BLaER1 treated with 17β-estradiol and CSF1 and Interleukin-3, amounts not matched to agents 10 nM and 100 nM (cell line): ENCODE results near the gene MTUS2.
"Not testable (repeated sequence)": the region's sequence is repeated elsewhere in the genome, so short reads cannot be mapped to it uniquely, and the experiment has no call there.

ENCODE experiments used
- H3K27ac ChIP-seq, 11 experiments: shearing (Covaris generic); formaldehyde crosslinking; 2 replicates each; pipeline ENCODE4 v1.8.1; 2022
- H3K27me3 ChIP-seq, 11 experiments: shearing (Covaris generic); formaldehyde crosslinking; 2 replicates each; pipeline ENCODE4 v1.8.1; 2022
- H3K36me3 ChIP-seq, 11 experiments: shearing (Covaris generic); formaldehyde crosslinking; 2 replicates each; pipeline ENCODE4 v1.8.1; 2022
- H3K4me1 ChIP-seq, 10 experiments: shearing (Covaris generic); formaldehyde crosslinking; 2 replicates each; pipeline ENCODE4 v1.8.1; 2022
- H3K4me2 ChIP-seq, 11 experiments: shearing (Covaris generic); formaldehyde crosslinking; 2 replicates each; pipeline ENCODE4 v1.8.1; 2022
- H3K4me3 ChIP-seq, 10 experiments: shearing (Covaris generic); formaldehyde crosslinking; 2 replicates each; pipeline ENCODE4 v1.8.1; 2022
- H3K9ac ChIP-seq, 11 experiments: shearing (Covaris generic); formaldehyde crosslinking; 2 replicates each; pipeline ENCODE4 v1.8.1; 2022
- H3K9me3 ChIP-seq, 11 experiments: shearing (Covaris generic); formaldehyde crosslinking; replicated peaks in 1 of 11; 2 replicates each; pipeline ENCODE4 v1.8.1; 2022
- H4K20me1 ChIP-seq, 11 experiments: shearing (Covaris generic); formaldehyde crosslinking; 2 replicates each; pipeline ENCODE4 v1.8.1; 2022
- Cebpa-rat ChIP-seq, 11 experiments: shearing (Covaris generic); IDR thresholded peaks; 2 replicates each; pipeline ENCODE4 v1.8.1; 2022

MTUS2 gene

DNA sequence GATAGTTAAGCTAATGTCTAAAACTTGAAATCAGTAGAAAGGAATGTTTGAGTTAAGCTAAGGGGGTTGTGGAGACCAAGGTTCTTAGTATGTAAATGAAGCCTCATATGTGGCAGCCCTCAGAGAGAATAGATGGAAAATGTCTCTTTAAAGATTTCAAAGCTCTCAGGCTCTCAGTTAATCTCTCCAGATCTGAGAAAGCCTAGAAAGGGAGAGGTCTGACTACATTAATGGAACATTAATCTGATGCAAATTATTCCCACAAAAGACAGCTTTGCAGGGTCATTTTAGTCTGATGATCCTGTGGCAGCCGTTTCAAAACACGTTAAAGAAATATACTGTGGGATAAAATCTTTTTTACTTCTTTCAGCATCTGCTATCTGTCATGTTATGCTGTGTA is 508.4 kb downstream of the MTUS2 start:
- Histone ChIP-seq H4K20me1 (no peaks in the 10 kb centered on the region), H3K9me3 (peaks cover 0 to 10% (median 6%) of the 10 kb centered on the region in 11 experiments; a peak in 10 of 22 replicates), H3K9ac (no peak overlapping the region), H3K27ac (no peak overlapping the region), H3K4me2 (no peak overlapping the region), H3K36me3 (no peaks in the 10 kb centered on the region), H3K27me3 (no peaks in the 10 kb centered on the region), H3K4me3 (no peak overlapping the region), H3K4me1 (no peaks in the 10 kb centered on the region)
- TF ChIP-seq Cebpa-rat (IDR thresholded peaks at IDR 0.05), result no peak

GRCh38 chr13:29336356-29336755 is 516.2 kb downstream of the MTUS2 start:
- H3K4me3 ChIP-seq, result no peak overlapping the region
- no peak overlapping the region for H3K9ac ChIP-seq
- H3K27ac ChIP-seq, result no peak overlapping the region
- no peak overlapping the region for H3K4me2 ChIP-seq
- no peaks in the 10 kb centered on the region for H3K4me1 ChIP-seq
- no peaks in the 10 kb centered on the region for H3K36me3 ChIP-seq
- no peaks in the 10 kb centered on the region for H3K27me3 ChIP-seq
- TF ChIP-seq Cebpa-rat (IDR thresholded peaks at IDR 0.05), result no peak
- H3K9me3 ChIP-seq, result peaks cover 23 to 60% (median 43%) of the 10 kb centered on the region in 11 experiments
- H4K20me1 ChIP-seq, result no peaks in the 10 kb centered on the region

DNA sequence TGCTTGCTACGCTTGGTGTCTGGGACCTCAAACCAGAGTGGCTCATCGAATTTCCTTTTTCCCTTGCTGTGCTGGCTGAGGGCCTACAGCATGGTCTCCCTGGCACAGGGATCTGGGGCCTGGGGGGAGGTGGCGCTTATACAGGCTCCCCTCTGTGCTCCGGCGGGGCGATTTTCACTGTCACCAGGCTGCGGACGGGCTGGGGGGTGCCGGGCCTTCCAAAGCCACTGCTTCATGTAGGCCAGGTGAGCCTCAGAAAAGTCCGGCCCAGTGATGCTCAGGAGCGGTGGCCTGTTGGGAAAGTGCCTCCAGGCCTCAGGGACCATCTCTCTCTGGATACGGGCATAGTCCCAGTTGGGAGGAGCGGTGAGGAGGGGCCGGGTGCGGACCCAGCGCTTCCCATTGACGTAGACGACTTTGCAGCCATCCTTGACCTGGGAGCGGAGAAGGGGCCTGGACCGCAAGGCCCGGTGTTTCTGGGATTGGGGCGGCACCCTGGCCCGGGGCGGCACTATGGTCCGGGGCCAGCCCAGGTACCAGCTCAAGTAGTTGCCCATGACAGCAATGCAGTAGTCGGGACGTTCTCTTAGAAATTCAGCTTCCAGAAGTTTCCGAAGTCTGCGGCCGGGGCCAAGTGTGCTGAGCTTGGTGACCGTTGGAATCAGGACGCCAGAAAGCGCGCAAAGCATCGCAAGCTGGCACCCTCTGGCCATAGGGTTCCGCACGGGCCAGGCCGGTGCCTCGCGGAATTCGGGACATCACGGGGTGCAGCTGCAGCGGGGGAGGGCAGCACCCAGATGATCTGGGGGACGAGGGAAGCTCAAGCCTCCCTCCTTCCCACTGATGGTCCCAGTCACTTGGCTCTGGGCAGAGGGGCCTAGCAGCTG is 519.5 kb downstream of the MTUS2 start:
- no peak overlapping the region for H3K4me3 ChIP-seq
- H4K20me1 ChIP-seq, result no peaks in the 10 kb centered on the region
- H3K36me3 ChIP-seq, result no peaks in the 10 kb centered on the region
- H3K4me1 ChIP-seq, result peaks cover 0 to under 1% (median 0%) of the 10 kb centered on the region in 10 experiments; a peak in 1 of 20 replicates
- H3K9me3 ChIP-seq, result peaks cover 23 to 58% (median 47%) of the 10 kb centered on the region in 11 experiments
- H3K27me3 ChIP-seq, result no peaks in the 10 kb centered on the region
- H3K9ac ChIP-seq, result no peak overlapping the region
- H3K27ac ChIP-seq, result no peak overlapping the region
- no peak for TF ChIP-seq Cebpa-rat (IDR thresholded peaks at IDR 0.05)
- H3K4me2 ChIP-seq, result no peak overlapping the region

- H3K27me3 ChIP-seq, H3K36me3 ChIP-seq, H4K20me1 ChIP-seq: not testable (repeated sequence)
- H3K4me2 ChIP-seq, result peak overlapping the region; percentile 39 to 95 (median 83)
- peaks cover 8 to 23% (median 17%) of the 10 kb centered on the region in 10 experiments for H3K4me1 ChIP-seq
- peaks cover 6 to 39% (median 22%) of the 10 kb centered on the region in 11 experiments; a peak in 20 of 22 replicates for H3K9me3 ChIP-seq
- H3K9ac ChIP-seq, result peak overlapping the region in 7 of 11 experiments; percentile 17 to 55 (median 47); a peak in 8 of 22 replicates
- H3K4me3 ChIP-seq, result peak overlapping the region in 7 of 10 experiments; percentile 5 to 42 (median 35); a peak in 9 of 20 replicates
- H3K27ac ChIP-seq, result peak overlapping the region in 8 of 11 experiments; percentile 10 to 70 (median 67); a peak in 14 of 22 replicates
Measured at GRCh38 chr13:29345860-29346582, 525.9 kb downstream of the MTUS2 start.

- H3K4me2 ChIP-seq, result peak overlapping the region in 8 of 11 experiments; percentile 19 to 60 (median 46); a peak in 13 of 22 replicates
- H3K4me1 ChIP-seq, result peaks cover 0 to 23% (median 12%) of the 10 kb centered on the region in 10 experiments; a peak in 13 of 20 replicates
- no peaks in the 10 kb centered on the region for H3K27me3 ChIP-seq
- H3K4me3 ChIP-seq, result no peak overlapping the region
- no peak overlapping the region for H3K9ac ChIP-seq
- H4K20me1 ChIP-seq, result no peaks in the 10 kb centered on the region
- no peak overlapping the region for H3K27ac ChIP-seq
- TF ChIP-seq Cebpa-rat (IDR thresholded peaks at IDR 0.05), result no peak
- peaks cover 0 to 6% (median 6%) of the 10 kb centered on the region in 11 experiments; a peak in 15 of 22 replicates for H3K9me3 ChIP-seq
- no peaks in the 10 kb centered on the region for H3K36me3 ChIP-seq
Measured at GRCh38 chr13:29355029-29355428, 534.9 kb downstream of the MTUS2 start.

DNA sequence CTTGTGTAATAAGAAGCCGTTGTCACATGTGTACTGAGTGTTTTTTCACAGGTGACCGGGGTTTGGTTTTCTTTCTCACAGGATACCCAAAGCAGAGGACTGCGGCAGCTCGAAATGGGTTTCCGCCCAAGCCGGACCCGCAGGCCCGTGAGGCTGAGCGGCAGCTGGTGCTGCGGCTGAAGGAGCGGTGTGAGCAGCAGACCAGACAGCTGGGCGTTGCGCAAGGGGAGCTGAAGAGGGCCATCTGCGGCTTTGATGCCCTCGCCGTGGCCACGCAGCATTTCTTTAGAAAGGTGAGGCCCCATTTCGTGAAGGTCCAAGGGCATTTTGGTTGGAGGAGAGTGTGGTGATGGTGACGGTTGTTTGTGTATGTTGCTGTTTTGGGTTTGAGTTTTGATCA is 539.0 kb downstream of the MTUS2 start:
- H3K27me3 ChIP-seq, result no peaks in the 10 kb centered on the region
- no peak overlapping the region for H3K27ac ChIP-seq
- peaks cover 0 to 23% (median 12%) of the 10 kb centered on the region in 10 experiments; a peak in 13 of 20 replicates for H3K4me1 ChIP-seq
- no peaks in the 10 kb centered on the region for H3K9me3 ChIP-seq
- H3K9ac ChIP-seq, result no peak overlapping the region
- H3K4me2 ChIP-seq, result no peak overlapping the region
- H3K36me3 ChIP-seq, result no peaks in the 10 kb centered on the region
- peak in 1 of 11 experiments; percentile 11; a peak in 1 of 22 replicates for TF ChIP-seq Cebpa-rat (IDR thresholded peaks at IDR 0.05)
- no peak overlapping the region for H3K4me3 ChIP-seq
- no peaks in the 10 kb centered on the region; a peak in 1 of 22 replicates for H4K20me1 ChIP-seq

- Histone ChIP-seq H3K9me3 (no peaks in the 10 kb centered on the region), H3K4me1 (peaks cover 0 to 1% (median 0%) of the 10 kb centered on the region in 10 experiments; a peak in 2 of 20 replicates), H3K4me2 (no peak overlapping the region), H3K36me3 (no peaks in the 10 kb centered on the region), H3K4me3 (no peak overlapping the region), H3K27ac (no peak overlapping the region), H4K20me1 (no peaks in the 10 kb centered on the region; a peak in 1 of 22 replicates), H3K9ac (no peak overlapping the region), H3K27me3 (no peaks in the 10 kb centered on the region)
- no peak for TF ChIP-seq Cebpa-rat (IDR thresholded peaks at IDR 0.05)
Measured at GRCh38 chr13:29361716-29362115, 541.6 kb downstream of the MTUS2 start.

- Histone ChIP-seq H3K36me3 (no peaks in the 10 kb centered on the region), H3K9ac (no peak overlapping the region), H3K4me1 (peaks cover 0 to 11% (median 0%) of the 10 kb centered on the region in 10 experiments; a peak in 5 of 20 replicates), H3K4me3 (no peak overlapping the region), H4K20me1 (no peaks in the 10 kb centered on the region; a peak in 1 of 22 replicates), H3K9me3 (no peaks in the 10 kb centered on the region), H3K4me2 (no peak overlapping the region), H3K27ac (no peak overlapping the region), H3K27me3 (no peaks in the 10 kb centered on the region)
- no peak for TF ChIP-seq Cebpa-rat (IDR thresholded peaks at IDR 0.05)
Measured at GRCh38 chr13:29362849-29363604, 542.9 kb downstream of the MTUS2 start.
